Measurements from ENCODE around the gene GUCA2A. TPM values are rescaled to one million over a fixed set of nuclear protein-coding genes. Genes with fewer than 3 reads are reported as not detected.

The GUCA2A gene
- total RNA-seq, 1 donor from 2014 or later: not detected

GRCh38 chr1:42158189-42158588 lies 6.4 kb downstream of the GUCA2A start:
- no peak for DNase-seq (ENCODE audit: low spot score in 2 of 2, unreplicated experiment in 2 of 2)
- Mint-ChIP-seq H3K27me3 (ENCODE audit: low read depth) (peaks cover 2% of the 10 kb centered on the region), H3K4me1 (no peaks in the 10 kb centered on the region), H3K4me3 (no peak overlapping the region), H3K27ac (no peak overlapping the region), H3K9me3 (peaks cover 30% of the 10 kb centered on the region), H3K36me3 (peaks cover 8% of the 10 kb centered on the region)
- no peak for TF ChIP-seq CTCF (IDR thresholded peaks at IDR 0.05; ENCODE audit: unreplicated experiment)

GRCh38 chr1:42157667-42158066 lies 6.9 kb downstream of the GUCA2A start:
- Mint-ChIP-seq H3K36me3 (peaks cover 8% of the 10 kb centered on the region), H3K9me3 (peaks cover 30% of the 10 kb centered on the region), H3K4me3 (no peak overlapping the region), H3K27me3 (ENCODE audit: low read depth) (peaks cover 2% of the 10 kb centered on the region), H3K4me1 (no peaks in the 10 kb centered on the region), H3K27ac (no peak overlapping the region)
- DNase-seq (ENCODE audit: low spot score in 2 of 2, unreplicated experiment in 2 of 2): no peak
- TF ChIP-seq CTCF (IDR thresholded peaks at IDR 0.05; ENCODE audit: unreplicated experiment): no peak

GRCh38 chr1:42155362-42155761 lies 9.2 kb downstream of the GUCA2A start:
- Mint-ChIP-seq H3K4me1 (no peaks in the 10 kb centered on the region), H3K27ac (no peak overlapping the region), H3K4me3 (no peak overlapping the region), H3K9me3 (peaks cover 14% of the 10 kb centered on the region), H3K27me3 (ENCODE audit: low read depth) (peaks cover 14% of the 10 kb centered on the region), H3K36me3 (no peaks in the 10 kb centered on the region)
- TF ChIP-seq CTCF (IDR thresholded peaks at IDR 0.05; ENCODE audit: unreplicated experiment): no peak
- peak in 1 of 2 experiments; percentile 32 for DNase-seq (ENCODE audit: low spot score in 2 of 2, unreplicated experiment in 2 of 2)

DNA sequence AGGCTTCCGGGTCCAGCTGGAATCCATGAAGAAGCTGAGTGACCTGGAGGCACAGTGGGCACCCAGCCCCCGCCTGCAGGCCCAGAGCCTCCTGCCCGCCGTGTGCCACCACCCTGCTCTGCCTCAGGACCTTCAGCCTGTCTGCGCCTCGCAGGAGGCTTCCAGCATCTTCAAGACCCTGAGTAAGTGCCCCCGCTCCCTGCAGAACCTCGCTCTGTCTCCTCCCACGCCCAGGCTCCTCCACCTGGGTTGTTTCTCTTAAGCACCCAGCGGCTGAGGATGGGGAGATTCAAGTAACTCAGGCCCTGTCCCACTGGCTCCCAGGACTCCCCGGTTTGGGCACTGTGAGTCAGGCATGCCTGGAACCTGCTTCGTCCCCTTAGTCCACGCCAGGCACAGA lies 9.9 kb downstream of the GUCA2A start:
- TF ChIP-seq CTCF (IDR thresholded peaks at IDR 0.05; ENCODE audit: unreplicated experiment): no peak
- no peaks in the 10 kb centered on the region for H3K4me1 Mint-ChIP-seq
- H3K27me3 Mint-ChIP-seq (ENCODE audit: low read depth): peaks cover 21% of the 10 kb centered on the region
- H3K36me3 Mint-ChIP-seq: no peaks in the 10 kb centered on the region
- peaks cover 8% of the 10 kb centered on the region for H3K9me3 Mint-ChIP-seq
- H3K27ac Mint-ChIP-seq: no peak overlapping the region
- no peak overlapping the region for H3K4me3 Mint-ChIP-seq
- DNase-seq (ENCODE audit: low spot score in 2 of 2, unreplicated experiment in 2 of 2): no peak

- H3K4me3 Mint-ChIP-seq: no peak overlapping the region
These were observed 10.9 kb downstream of the GUCA2A start for GRCh38 chr1:42153624-42154023.

More at GRCh38 chr1:42153624-42154023, 10.9 kb downstream of the GUCA2A start:
- TF ChIP-seq CTCF (IDR thresholded peaks at IDR 0.05; ENCODE audit: unreplicated experiment): no peak
- H3K4me1 Mint-ChIP-seq: no peaks in the 10 kb centered on the region
- no peaks in the 10 kb centered on the region for H3K36me3 Mint-ChIP-seq
- peaks cover 4% of the 10 kb centered on the region for H3K9me3 Mint-ChIP-seq
- H3K27me3 Mint-ChIP-seq (ENCODE audit: low read depth): peaks cover 23% of the 10 kb centered on the region
- no peak overlapping the region for H3K27ac Mint-ChIP-seq
- no peak for DNase-seq (ENCODE audit: low spot score in 2 of 2, unreplicated experiment in 2 of 2)
